ENCODE data around the gene RFX3. TPM values are rescaled to one million over a fixed set of nuclear protein-coding genes. Genes with fewer than 3 reads are reported as not detected.

RFX3 gene
- total and polyA plus RNA-seq, 4 donors, result 0.30 to 4.6 (median 1.5) TPM

- TF ChIP-seq CTCF (IDR thresholded peaks at IDR 0.05; ENCODE audit: low read depth, low read length, missing input control) (no peak), SP1 (IDR thresholded peaks at IDR 0.05) (no peak), NR2F2 (IDR thresholded peaks at IDR 0.05) (no peak)
These were observed 23.0 kb downstream of the RFX3 start (continued) for GRCh38 chr9:3502560-3503398.

GRCh38 chr9:3500044-3500443 lies 25.8 kb downstream of the RFX3 start:
- no peaks in the 10 kb centered on the region for H3K9me3 ChIP-seq (ENCODE audit: control insufficient read depth in 4 of 4, low read length in 3 of 4)
- H3K27ac ChIP-seq (ENCODE audit: low read depth in 1 of 2, low read length in 2 of 2), result no peak overlapping the region
- H3K9ac ChIP-seq (ENCODE audit: low read depth in 1 of 2, low read length in 2 of 2), result no peak overlapping the region
- no peak for DNase-seq (ENCODE audit: low spot score)
- TF ChIP-seq EGR1 (IDR thresholded peaks at IDR 0.05; ENCODE audit: low read depth in 2 of 2) (no peak), ATF3 (IDR thresholded peaks at IDR 0.05) (no peak), FOXA2 (IDR thresholded peaks at IDR 0.05) (no peak), NR2F2 (IDR thresholded peaks at IDR 0.05) (no peak), JUND (IDR thresholded peaks at IDR 0.05) (no peak), GABPA (IDR thresholded peaks at IDR 0.05 in 1 of 2, conservative IDR thresholded peaks at IDR 0.05 in 1 of 2) (no peak), RXRA (IDR thresholded peaks at IDR 0.05) (no peak), CTCF (IDR thresholded peaks at IDR 0.05; ENCODE audit: low read depth, low read length, missing input control) (no peak), YY1 (IDR thresholded peaks at IDR 0.05) (no peak), SP1 (IDR thresholded peaks at IDR 0.05) (no peak), FOXA1 (IDR thresholded peaks at IDR 0.05) (no peak), REST (IDR thresholded peaks at IDR 0.05) (no peak), MAX (IDR thresholded peaks at IDR 0.05) (no peak), HNF4G (IDR thresholded peaks at IDR 0.05) (no peak), TAF1 (conservative IDR thresholded peaks at IDR 0.05) (no peak)
- H3K4me3 ChIP-seq (ENCODE audit: low read depth in 1 of 3, low read length in 3 of 3), result no peak overlapping the region
- H3K4me1 ChIP-seq (ENCODE audit: control insufficient read depth in 4 of 4, insufficient read depth in 4 of 4, low read length in 3 of 4), result no peaks in the 10 kb centered on the region
- no peaks in the 10 kb centered on the region for H3K27me3 ChIP-seq (ENCODE audit: control insufficient read depth in 4 of 4, insufficient read depth in 4 of 4, low read length in 3 of 4)
- 91% methylated on average over 4 of the region's 4 CpGs for WGBS
- no peaks in the 10 kb centered on the region for H3K36me3 ChIP-seq (ENCODE audit: control insufficient read depth in 4 of 4, insufficient read depth in 3 of 4, low read depth in 1 of 4, low read length in 3 of 4)

All from liver (tissue), 9 donors.